GM19395 (cell line): Measurements from ENCODE around the gene PTK7.
"Not testable (repeated sequence)": the region's sequence is repeated elsewhere in the genome, so short reads cannot be mapped to it uniquely, and the experiment has no call there.

ENCODE experiments used
- ATAC-seq: cut with Tn5 transposase; IDR thresholded peaks from one replicate; pipeline ENCODE4 v1.9.1; 2021; ENCODE audit warnings: mild to moderate bottlenecking, moderate library complexity; ENCODE audit not compliant: unreplicated experiment

Gene PTK7

GRCh38 chr6:43075670-43076463, at the start of gene PTK7:
Gene PTK7, plus strand, starts transcription at chr6:43076314. Its CDS starts 175 bp downstream, at chr6:43076489.
- no peak for ATAC-seq

- ATAC-seq: no peak
Observed at GRCh38 chr6:43026365-43026764, 49.7 kb upstream of the PTK7 start.

GRCh38 chr6:43029120-43029519, 47.0 kb upstream of the PTK7 start:
- no peak for ATAC-seq

- no peak for ATAC-seq
Observed at GRCh38 chr6:43032326-43032725, 43.8 kb upstream of the PTK7 start.

- ATAC-seq: no peak
Observed at GRCh38 chr6:43033496-43034189, 42.5 kb upstream of the PTK7 start.

DNA sequence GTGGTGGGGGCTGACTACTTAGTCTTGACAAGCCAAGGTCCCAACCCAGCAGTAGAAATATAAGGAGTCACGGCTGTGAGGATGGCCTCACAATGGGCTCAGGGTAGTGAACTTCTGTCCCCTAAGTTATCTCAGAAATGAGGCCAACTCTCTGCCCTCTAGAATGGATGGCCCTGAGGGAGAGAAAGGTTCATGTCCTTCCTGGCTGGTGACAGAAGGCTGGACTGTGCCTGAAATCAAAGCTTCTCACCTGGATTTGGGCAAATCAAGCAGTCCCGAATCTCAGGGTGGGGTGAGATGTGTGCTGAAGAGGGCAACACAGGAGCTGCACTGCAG, 42.0 kb upstream of the PTK7 start:
- no peak for ATAC-seq

GRCh38 chr6:43035495-43036194, 40.5 kb upstream of the PTK7 start:
- no peak for ATAC-seq

DNA sequence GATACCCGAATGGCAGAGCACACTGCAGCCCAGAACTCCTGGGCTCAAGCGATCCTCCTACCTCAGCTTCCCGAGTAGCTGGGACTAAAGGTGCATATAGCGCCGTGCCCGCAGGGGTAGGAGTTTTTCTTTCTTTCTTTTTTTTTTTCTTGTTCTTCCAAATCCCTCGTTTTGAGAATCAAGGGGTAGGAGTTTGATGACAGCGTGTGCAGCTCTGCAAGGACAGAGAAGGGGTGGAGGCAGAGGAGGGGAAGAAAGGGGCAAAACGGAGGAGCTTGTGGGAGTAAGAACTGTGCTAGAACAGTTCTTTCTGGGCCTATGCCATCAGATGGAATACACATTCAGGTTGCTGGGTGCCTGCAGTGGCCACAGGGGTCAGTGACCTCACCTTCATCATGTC, 39.4 kb upstream of the PTK7 start:
- ATAC-seq: no peak

GRCh38 chr6:43037197-43037596, 38.9 kb upstream of the PTK7 start:
- ATAC-seq: no peak

DNA sequence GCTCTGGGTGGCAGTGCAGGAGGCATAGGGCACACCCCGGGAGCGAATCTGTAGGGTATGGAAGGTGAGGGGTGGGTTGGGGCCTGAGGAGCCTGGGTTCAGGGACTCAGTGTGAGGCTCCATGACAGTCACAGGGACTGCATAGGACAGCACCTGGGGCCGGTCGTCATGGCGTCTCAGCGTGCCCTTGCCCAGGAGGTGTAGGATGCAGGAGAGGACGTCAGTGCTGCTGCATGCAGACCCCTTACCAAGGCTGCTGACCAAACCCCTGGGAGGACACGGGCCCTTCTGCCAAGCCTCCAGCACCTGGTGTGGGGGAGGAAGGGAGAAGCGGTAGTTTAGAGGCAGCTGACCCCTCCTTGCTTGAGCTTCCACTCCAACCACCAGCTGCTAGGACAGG, 38.4 kb upstream of the PTK7 start:
- no peak for ATAC-seq

DNA sequence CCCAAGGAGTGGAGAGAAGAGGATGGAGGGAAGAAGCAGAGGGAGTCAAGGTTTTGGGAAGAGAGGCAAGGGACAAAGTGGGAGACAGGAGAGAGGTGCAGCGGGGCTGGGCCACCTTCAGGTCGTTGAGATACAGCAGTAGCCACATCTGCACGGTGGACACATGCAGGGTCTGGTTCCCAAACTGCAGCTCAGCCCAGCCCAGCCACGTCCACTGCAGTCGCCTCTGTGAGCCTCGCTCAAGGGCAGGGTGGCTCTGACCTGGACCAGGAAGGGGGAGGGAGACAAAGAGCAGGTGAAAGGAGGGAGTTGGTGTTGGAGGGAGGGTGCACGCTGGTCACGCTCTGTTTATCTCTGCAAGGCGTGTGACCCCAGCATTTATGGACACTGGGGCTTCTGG, 37.4 kb upstream of the PTK7 start:
- ATAC-seq: no peak

GRCh38 chr6:43040542-43041257, 35.4 kb upstream of the PTK7 start:
- ATAC-seq: no peak

DNA sequence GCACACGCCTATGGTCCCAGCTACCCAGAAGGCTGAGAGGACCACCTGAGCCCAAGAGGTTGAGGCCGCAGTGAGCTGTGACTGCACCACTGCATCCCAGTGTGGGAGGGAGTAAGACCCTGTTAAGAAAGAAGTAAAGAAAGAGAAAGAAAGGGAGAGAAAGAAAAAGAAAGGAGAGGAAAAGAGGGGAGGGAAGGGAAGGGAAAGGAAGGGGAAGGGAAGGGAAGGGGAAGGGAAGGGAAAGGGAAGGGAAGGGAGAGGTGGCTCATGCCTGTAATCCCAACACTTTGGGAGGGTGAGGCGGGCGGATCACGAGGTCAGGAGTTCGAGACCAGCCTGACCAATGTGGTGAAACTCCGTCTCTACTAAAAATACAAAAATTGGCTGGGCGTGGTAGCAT, 34.6 kb upstream of the PTK7 start:
- ATAC-seq: not testable (repeated sequence)

GRCh38 chr6:43043310-43043709, 32.8 kb upstream of the PTK7 start:
- ATAC-seq: no peak

DNA sequence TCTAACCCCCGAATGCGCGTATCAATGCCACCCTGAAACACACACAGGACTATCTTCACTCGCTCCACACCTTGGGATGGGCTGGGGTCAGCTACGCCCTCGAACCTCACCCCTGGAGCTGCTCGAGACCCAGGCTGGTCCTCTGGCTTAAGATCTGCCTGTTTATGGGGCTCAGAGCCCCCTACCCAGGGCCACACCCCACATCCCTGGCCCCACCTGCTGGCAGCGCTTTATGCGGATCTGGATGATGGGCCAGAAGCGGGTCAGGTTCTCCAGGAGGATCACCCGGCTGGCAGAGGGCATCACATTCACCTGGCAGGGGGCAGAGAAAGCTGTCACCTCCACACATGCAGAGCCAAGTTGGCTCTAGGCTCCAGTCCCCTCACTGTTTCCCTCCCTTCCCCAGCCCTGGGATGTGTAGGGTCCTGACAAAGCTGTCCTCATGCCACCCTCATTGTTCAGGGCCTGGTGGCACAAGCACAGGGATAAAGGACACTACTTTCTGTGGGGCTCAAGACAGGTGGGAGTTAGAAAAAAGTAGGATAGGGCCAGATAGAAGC, 30.7 kb upstream of the PTK7 start:
- no peak for ATAC-seq

GRCh38 chr6:43047998-43048397, 28.1 kb upstream of the PTK7 start:
- ATAC-seq: no peak

GRCh38 chr6:43050981-43051380, 25.1 kb upstream of the PTK7 start:
- ATAC-seq: no peak

GRCh38 chr6:43052225-43052841, 23.8 kb upstream of the PTK7 start:
- ATAC-seq: no peak

DNA sequence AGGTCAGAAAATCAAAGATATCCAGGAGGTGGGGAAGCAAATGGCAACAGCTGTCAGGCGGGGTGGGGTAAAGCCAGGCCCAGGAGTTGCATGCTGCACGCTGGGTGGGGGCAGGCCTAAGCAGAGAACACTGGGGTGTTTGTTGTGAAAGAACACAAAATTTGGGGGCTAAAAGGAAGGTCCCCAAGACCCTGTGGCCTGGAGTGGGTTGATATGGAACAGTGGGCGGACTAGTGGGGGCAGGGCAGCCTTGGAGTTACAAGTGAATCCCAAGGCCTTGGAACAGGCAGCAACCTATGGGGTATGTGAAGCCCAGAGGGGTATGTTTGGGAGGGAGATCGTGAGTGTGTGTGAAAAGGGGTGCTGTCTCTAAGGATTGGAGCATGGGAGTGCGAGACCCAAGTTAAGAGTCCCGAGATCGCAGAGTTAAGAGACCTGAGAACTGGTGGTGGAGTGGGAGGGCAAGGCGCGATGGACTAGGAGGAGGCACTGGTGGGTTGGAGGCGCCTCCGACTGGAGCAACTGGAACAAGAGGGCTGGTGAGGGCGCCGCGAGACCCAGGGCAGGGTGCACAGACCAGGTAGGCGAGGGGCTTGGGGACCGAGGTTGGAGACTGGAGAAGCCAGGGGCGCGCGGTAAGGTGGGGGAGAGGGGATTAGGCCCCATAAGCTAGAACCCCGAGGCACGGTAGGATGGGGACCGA, 23.1 kb upstream of the PTK7 start:
- peak; percentile 16 for ATAC-seq
